ENCODE measurements around the gene TBCCD1.

DNA sequence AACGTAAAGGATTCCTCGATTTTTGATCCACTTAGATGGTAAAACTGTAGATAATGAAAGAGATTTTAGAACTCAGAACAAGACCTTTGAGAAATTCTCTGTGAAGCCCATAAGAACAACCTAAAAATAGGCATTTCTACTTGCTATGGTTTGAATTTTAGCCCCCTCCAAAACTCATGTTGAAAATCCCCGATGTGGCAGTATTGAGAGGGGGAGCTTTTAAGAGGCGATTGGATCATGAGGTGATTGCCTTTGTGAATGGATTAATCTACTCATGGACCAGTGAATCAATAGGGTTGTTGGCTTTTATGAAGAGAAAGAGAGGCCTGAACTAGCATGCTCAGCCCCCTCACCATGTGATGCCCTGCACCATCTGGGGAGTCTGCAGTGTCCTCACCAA lies 25.5 kb upstream of the TBCCD1 start:
- TF ChIP-seq POLR2A (IDR thresholded peaks at IDR 0.05) (no peak), EP300 (IDR thresholded peaks at IDR 0.05) (no peak)

Measured in ovary (tissue), 1 donor.